H9 (cell line): ENCODE measurements around the gene TET3. TPM values are rescaled to one million over a fixed set of nuclear protein-coding genes. Genes with fewer than 3 reads are reported as not detected.

Experiments
- DNase-seq: peaks from one replicate; pipeline ENCODE4 v3.0.0-alpha.2; 2017
- H2AFZ ChIP-seq: one replicate; pipeline ENCODE4 v1.6.1; 2013; ENCODE audit warnings: mild to moderate bottlenecking, low read length, control low read depth, moderate library complexity
- H2AK5ac ChIP-seq: 2 replicates; pipeline ENCODE4 v1.6.1; 2013; ENCODE audit warnings: low read length, control low read depth, mixed read lengths; ENCODE audit not compliant: insufficient read length
- H2BK120ac ChIP-seq: one replicate; pipeline ENCODE4 v1.6.1; 2013; ENCODE audit warnings: low read depth, mild to moderate bottlenecking, low read length, control low read depth, inconsistent platforms; ENCODE audit not compliant: poor library complexity, severe bottlenecking
- H2BK12ac ChIP-seq: 2 replicates; pipeline ENCODE4 v1.6.1; 2013; ENCODE audit warnings: low read length, control low read depth, mixed read lengths, low read depth; ENCODE audit not compliant: insufficient read length
- H2BK15ac ChIP-seq: 2 replicates; pipeline ENCODE4 v1.6.1; 2013; ENCODE audit warnings: low read depth, low read length, control low read depth
- H2BK20ac ChIP-seq: one replicate; pipeline ENCODE4 v1.6.1; 2013; ENCODE audit warnings: low read depth, mild to moderate bottlenecking, low read length, control low read depth, inconsistent platforms; ENCODE audit not compliant: poor library complexity, severe bottlenecking
- H2BK5ac ChIP-seq: 2 replicates; pipeline ENCODE4 v1.6.1; 2013; ENCODE audit warnings: low read length, control low read depth, mixed read lengths; ENCODE audit not compliant: insufficient read length
- H3K14ac ChIP-seq: 2 replicates; pipeline ENCODE4 v1.6.1; 2013; ENCODE audit warnings: low read length, control low read depth; ENCODE audit not compliant: insufficient read depth
- H3K18ac ChIP-seq: 2 replicates; pipeline ENCODE4 v1.6.1; 2013; ENCODE audit warnings: low read depth, mild to moderate bottlenecking, mixed read lengths, low read length, control low read depth; ENCODE audit not compliant: insufficient read length
- H3K23ac ChIP-seq: 2 replicates; pipeline ENCODE4 v1.6.1; 2013; ENCODE audit warnings: low read length, control low read depth, mixed read lengths, low read depth; ENCODE audit not compliant: insufficient read length
- H3K23me2 ChIP-seq: 2 replicates; pipeline ENCODE4 v1.6.1; 2013; ENCODE audit warnings: low read depth, mild to moderate bottlenecking, mixed read lengths, low read length, control low read depth; ENCODE audit not compliant: insufficient read length, poor library complexity, severe bottlenecking
- H3K27ac ChIP-seq: 2 replicates; pipeline ENCODE4 v1.5.1; 2013; ENCODE audit warnings: low read length, control low read depth, mixed read lengths, low read depth; ENCODE audit not compliant: insufficient read length
- H3K27me3 ChIP-seq: 2 replicates; pipeline ENCODE4 v1.6.1; 2013; ENCODE audit warnings: low read length, control low read depth, inconsistent platforms; ENCODE audit not compliant: insufficient read depth
- H3K4ac ChIP-seq: 2 replicates; pipeline ENCODE4 v1.6.1; 2013; ENCODE audit warnings: low read depth, mild to moderate bottlenecking, control low read depth, inconsistent platforms, low read length, moderate library complexity
- H3K4me1 ChIP-seq: 2 replicates; pipeline ENCODE4 v1.6.1; 2013; ENCODE audit warnings: low read length, control low read depth, inconsistent platforms; ENCODE audit not compliant: insufficient read depth
- H3K4me2 ChIP-seq: 2 replicates; pipeline ENCODE4 v1.6.1; 2013; ENCODE audit warnings: low read length, control low read depth, mixed read lengths; ENCODE audit not compliant: insufficient read length, insufficient read depth
- H3K56ac ChIP-seq: 2 replicates; pipeline ENCODE4 v1.6.1; 2013; ENCODE audit warnings: low read depth, mild to moderate bottlenecking, mixed read lengths, low read length, control low read depth; ENCODE audit not compliant: insufficient read length
- H3K79me1 ChIP-seq: 2 replicates; pipeline ENCODE4 v1.6.1; 2013; ENCODE audit warnings: low read depth, mild to moderate bottlenecking, moderate library complexity, low read length, control low read depth, inconsistent platforms; ENCODE audit not compliant: insufficient read depth, poor library complexity, severe bottlenecking
- H3K79me2 ChIP-seq: 2 replicates; pipeline ENCODE4 v1.6.1; 2013; ENCODE audit warnings: low read length, control low read depth, inconsistent platforms; ENCODE audit not compliant: insufficient read depth
- H3K9ac ChIP-seq: 2 replicates; pipeline ENCODE4 v1.6.1; 2013; ENCODE audit warnings: low read length, control low read depth, mixed read lengths; ENCODE audit not compliant: insufficient read length; ENCODE audit errors: extremely low read depth
- H3K9me3 ChIP-seq: one replicate; pipeline ENCODE4 v1.6.1; 2013; ENCODE audit warnings: low read depth, low read length, inconsistent platforms; ENCODE audit not compliant: control insufficient read depth
- H3T11ph ChIP-seq: one replicate; pipeline ENCODE4 v1.6.1; 2013; ENCODE audit warnings: mild to moderate bottlenecking, low read length, control low read depth, inconsistent platforms
- H4K20me1 ChIP-seq: one replicate; pipeline ENCODE4 v1.6.1; 2013; ENCODE audit not compliant: control insufficient read depth, insufficient read length, insufficient read depth
- H4K5ac ChIP-seq: 2 replicates; pipeline ENCODE4 v1.6.1; 2013; ENCODE audit warnings: low read depth, mild to moderate bottlenecking, mixed read lengths, low read length, control low read depth; ENCODE audit not compliant: insufficient read length
- H4K8ac ChIP-seq: replicated peaks from 2 replicates; pipeline ENCODE4 v1.6.1; 2013; ENCODE audit warnings: low read length, control low read depth, mixed read lengths, low read depth; ENCODE audit not compliant: insufficient read length
- H4K91ac ChIP-seq: 2 replicates; pipeline ENCODE4 v1.6.1; 2013; ENCODE audit warnings: low read depth, mild to moderate bottlenecking, moderate library complexity, mixed read lengths, low read length, control low read depth; ENCODE audit not compliant: insufficient read length
- H3K27ac Mint-ChIP-seq, 3 experiments: 2 replicates in 2 of 3; 3 replicates in 1 of 3; pipeline ENCODE4 v1.8.0; 2020 to 2021; ENCODE audit warnings: mixed read lengths in 3 of 3, mild to moderate bottlenecking in 1 of 3, moderate library complexity in 1 of 3
- H3K27me3 Mint-ChIP-seq: 2 replicates; pipeline ENCODE4 v1.8.0; 2021; ENCODE audit warnings: low read depth, mild to moderate bottlenecking, moderate library complexity, mixed read lengths
- H3K36me3 Mint-ChIP-seq, 3 experiments: 2 replicates in 2 of 3; 3 replicates in 1 of 3; pipeline ENCODE4 v1.8.0; 2020 to 2021; ENCODE audit warnings: low read depth in 3 of 3, mixed read lengths in 3 of 3; ENCODE audit not compliant: insufficient read depth in 1 of 3
- H3K4me1 Mint-ChIP-seq, 2 experiments: 2 replicates each; pipeline ENCODE4 v1.8.0; 2020; ENCODE audit warnings: mixed read lengths in 2 of 2
- H3K4me3 Mint-ChIP-seq, 2 experiments: 2 replicates in 1 of 2; 3 replicates in 1 of 2; pipeline ENCODE4 v1.8.0; 2020 to 2021; ENCODE audit warnings: mild to moderate bottlenecking in 2 of 2, mixed read lengths in 2 of 2, moderate library complexity in 1 of 2
- H3K9me3 Mint-ChIP-seq, 2 experiments: 2 replicates in 1 of 2; 3 replicates in 1 of 2; pipeline ENCODE4 v1.8.0; 2020; ENCODE audit warnings: mild to moderate bottlenecking in 2 of 2, mixed read lengths in 2 of 2, moderate library complexity in 1 of 2
- CTCF ChIP-seq: fragments of 200-600 bp; sonication (generic); conservative IDR thresholded peaks from 3 replicates; pipeline ENCODE4 v1.8.0; 2021; ENCODE audit warnings: antibody characterized with exemption, mild to moderate bottlenecking
- WGBS: extraction: QIAGEN DNeasy Blood & Tissue Kit; methylation state at CpG from one replicate; pipeline ENCODE4 v1.1.7; 2013; ENCODE audit warnings: missing lambda C conversion rate, low lambda C conversion rate, mixed read lengths; ENCODE audit not compliant: insufficient read length; ENCODE audit errors: extremely low coverage; 5-methylcytosine and 5-hydroxymethylcytosine counted together
- total RNA-seq: library from RNA; stranded (reverse); gene quantifications from 2 replicates; pipeline ENCODE4 v1.2.1, GENCODE V29; 2021

The TET3 gene
- total RNA-seq, 1 experiment from 2014 or later, result 24.7 TPM

GRCh38 chr2:73947412-73948018 is 37.2 kb upstream of the TET3 start:
- Histone ChIP-seq H3K56ac (no peak overlapping the region), H2AFZ (no peak overlapping the region), H3K4me1 (no peaks in the 10 kb centered on the region), H2BK5ac (no peak overlapping the region), H3K18ac (no peak overlapping the region), H4K5ac (no peak overlapping the region), H3K4ac (no peak overlapping the region), H3K79me2 (0 out of 2 replicates have a peak, but pooled peaks cover 2% of the 10 kb centered on the region), H3K9me3 (no peaks in the 10 kb centered on the region), H4K91ac (no peak overlapping the region), H3K27me3 (no peaks in the 10 kb centered on the region), H3K23ac (no peak overlapping the region), H3K14ac (no peak overlapping the region), H4K8ac (no peak overlapping the region), H2BK15ac (no peak overlapping the region), H2BK12ac (no peak overlapping the region), H3K4me2 (no peak overlapping the region), H3K9ac (no peak overlapping the region), H2BK20ac (no peak overlapping the region), H3T11ph (no peak overlapping the region), H3K27ac (no peak overlapping the region), H3K23me2 (no peaks in the 10 kb centered on the region), H3K79me1 (peaks cover 9% of the 10 kb centered on the region), H2AK5ac (no peak overlapping the region), H2BK120ac (no peak overlapping the region), H4K20me1 (no peaks in the 10 kb centered on the region)
- Mint-ChIP-seq H3K9me3 (no peaks in the 10 kb centered on the region), H3K27ac (no peak overlapping the region), H3K27me3 (no peaks in the 10 kb centered on the region), H3K36me3 (peaks cover 34 to 72% (median 58%) of the 10 kb centered on the region in 3 experiments), H3K4me1 (no peaks in the 10 kb centered on the region), H3K4me3 (no peak overlapping the region)
- WGBS, result no CpG with 5 or more reads among the region's 5 CpGs
- DNase-seq, result no peak
- no peak for TF ChIP-seq CTCF
